Upper lobe of left lung (tissue), 6 donors: ENCODE measurements around the gene SPG11. TPM values are rescaled to one million over a fixed set of nuclear protein-coding genes. Genes with fewer than 3 reads are reported as not detected.
"Not testable (repeated sequence)": the region's sequence is repeated elsewhere in the genome, so short reads cannot be mapped to it uniquely, and the experiment has no call there.

Source experiments
- ATAC-seq, 2 donors: fragments of 200-7000 bp; cut with Tn5 transposase; one replicate each; pipeline ENCODE4 v1.9.1; 2022; ENCODE audit warnings: mild to moderate bottlenecking in 2 of 2, moderate library complexity in 2 of 2; ENCODE audit not compliant: low FRiP score in 2 of 2
- DNase-seq, 2 donors: peaks; one replicate each; pipeline ENCODE4 v3.0.0-alpha.2; 2019 to 2020
- H3K27ac ChIP-seq, 4 donors: fragments of 200-600 bp; sonication (generic); one replicate each; pipeline ENCODE4 v1.5.1; 2016 to 2019
- H3K27me3 ChIP-seq, 4 donors: fragments of 200-600 bp; sonication (generic); one replicate each; pipeline ENCODE4 v1.5.1; 2017 to 2019
- H3K36me3 ChIP-seq, 4 donors: fragments of 200-600 bp; sonication (generic); one replicate each; pipeline ENCODE4 v1.5.1; 2016 to 2019
- H3K4me1 ChIP-seq, 4 donors: fragments of 200-600 bp; sonication (generic); one replicate each; pipeline ENCODE4 v1.5.1; 2018 to 2019
- H3K4me3 ChIP-seq, 4 donors: fragments of 200-600 bp; sonication (generic); one replicate each; pipeline ENCODE4 v1.5.1; 2017 to 2019; ENCODE audit warnings: mild to moderate bottlenecking in 2 of 4, moderate library complexity in 1 of 4
- H3K9me3 ChIP-seq, 4 donors: fragments of 200-600 bp; sonication (generic); one replicate each; pipeline ENCODE4 v1.5.1; 2018 to 2019
- EP300 ChIP-seq, 4 donors: sonication (generic); formaldehyde crosslinking; IDR thresholded peaks; one replicate each; pipeline ENCODE4 v1.5.1; 2017; ENCODE audit warnings: antibody characterized with exemption in 4 of 4, control low read depth in 2 of 4
- POLR2A ChIP-seq, 4 donors: fragments of 450-650 bp; IDR thresholded peaks; one replicate each; pipeline ENCODE4 v1.5.1; 2016 to 2017; ENCODE audit warnings: antibody characterized with exemption in 4 of 4, mild to moderate bottlenecking in 2 of 4
- POLR2AphosphoS5 ChIP-seq, 2 donors: sonication (generic); formaldehyde crosslinking; IDR thresholded peaks; one replicate each; pipeline ENCODE4 v1.5.1; 2017; ENCODE audit warnings: antibody characterized with exemption in 2 of 2
- WGBS, 2 donors: methylation state at CpG; one replicate each; pipeline ENCODE4 v1.1.5; 2017 to 2018; 5-methylcytosine and 5-hydroxymethylcytosine counted together
- total RNA-seq, 6 donors: library from RNA; depleted of rRNA in 4 of 6; stranded (reverse); fragments of >200 nt in 4 of 6; gene quantifications; one replicate each; pipeline versions ENCODE4 v1.1.0 to v1.2.1, GENCODE V29; 2016 to 2021
- TF ChIP-seq, protein P1 (sequence below), 6 experiments: fragments of 450-650 bp in 4 of 6; fragments of 200-600 bp in 2 of 6; sonication (generic) in 2 of 6; IDR thresholded peaks; one replicate each; pipeline ENCODE4 v1.5.1; 2016 to 2019; ENCODE audit warnings: antibody characterized with exemption in 6 of 6
- donor health status: DM: no; HTN: no; CAD: no; lungs with moderate emphysema.
- donor health status: DM: no; HTN: yes; CAD: no; lungs with severe emphysema.

Gene SPG11
- total RNA-seq, 6 donors from 2014 or later: 81.6 to 161 (median 97.4) TPM

DNA sequence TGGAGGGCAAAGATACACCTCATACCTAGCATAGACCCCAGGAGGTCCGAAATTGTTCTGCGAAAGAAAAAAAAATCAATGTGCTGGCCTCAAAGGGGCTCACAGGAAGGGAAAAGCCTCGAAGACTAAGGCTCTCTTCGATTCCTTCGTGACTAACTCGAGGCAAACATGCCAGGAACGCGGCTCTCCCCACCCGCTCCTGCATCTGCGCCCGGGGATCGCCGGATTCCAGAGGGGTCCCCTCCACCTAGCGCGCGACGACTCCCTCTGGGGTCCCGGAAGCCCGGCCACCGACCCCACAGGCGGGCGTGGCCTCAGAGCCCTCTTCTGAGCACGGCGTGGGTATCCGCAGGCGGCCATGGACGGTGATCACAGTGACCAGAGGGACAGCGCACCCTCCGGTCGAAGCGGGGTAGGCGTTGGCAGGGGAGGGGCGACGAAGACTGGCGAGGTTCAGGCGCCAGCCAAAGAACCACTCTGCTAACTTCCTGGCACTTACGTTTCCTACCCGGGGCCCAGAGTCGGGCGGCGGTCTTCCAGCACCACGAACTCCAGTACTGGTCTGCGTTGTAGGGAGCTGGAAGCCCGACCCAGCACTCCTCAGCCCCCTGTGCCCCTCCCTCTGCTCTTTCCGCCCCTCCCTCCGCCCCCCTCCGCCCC, 127.0 kb downstream of the SPG11 start:
- ATAC-seq (peak; percentile 91 to 95), DNase-seq (peak; percentile 89 to 93)
- Histone ChIP-seq H3K4me3 (peak overlapping the region; percentile 52 to 99 (median 82)), H3K9me3 (no peaks in the 10 kb centered on the region), H3K36me3 (peaks cover 0 to 25% (median 0%) of the 10 kb centered on the region in 4 donors), H3K27ac (peak overlapping the region; percentile 95 to 99 (median 97)), H3K27me3 (no peaks in the 10 kb centered on the region), H3K4me1 (peaks cover 25 to 31% (median 27%) of the 10 kb centered on the region in 4 donors)
- TF ChIP-seq POLR2A (IDR thresholded peaks at IDR 0.05): peak in 3 of 4 donors; percentile 60 to 91 (median 84)
- no peak for TF ChIP-seq EP300 (IDR thresholded peaks at IDR 0.05)
- TF ChIP-seq POLR2AphosphoS5 (IDR thresholded peaks at IDR 0.05): peak; percentile 64
- TF ChIP-seq, protein P1, sequence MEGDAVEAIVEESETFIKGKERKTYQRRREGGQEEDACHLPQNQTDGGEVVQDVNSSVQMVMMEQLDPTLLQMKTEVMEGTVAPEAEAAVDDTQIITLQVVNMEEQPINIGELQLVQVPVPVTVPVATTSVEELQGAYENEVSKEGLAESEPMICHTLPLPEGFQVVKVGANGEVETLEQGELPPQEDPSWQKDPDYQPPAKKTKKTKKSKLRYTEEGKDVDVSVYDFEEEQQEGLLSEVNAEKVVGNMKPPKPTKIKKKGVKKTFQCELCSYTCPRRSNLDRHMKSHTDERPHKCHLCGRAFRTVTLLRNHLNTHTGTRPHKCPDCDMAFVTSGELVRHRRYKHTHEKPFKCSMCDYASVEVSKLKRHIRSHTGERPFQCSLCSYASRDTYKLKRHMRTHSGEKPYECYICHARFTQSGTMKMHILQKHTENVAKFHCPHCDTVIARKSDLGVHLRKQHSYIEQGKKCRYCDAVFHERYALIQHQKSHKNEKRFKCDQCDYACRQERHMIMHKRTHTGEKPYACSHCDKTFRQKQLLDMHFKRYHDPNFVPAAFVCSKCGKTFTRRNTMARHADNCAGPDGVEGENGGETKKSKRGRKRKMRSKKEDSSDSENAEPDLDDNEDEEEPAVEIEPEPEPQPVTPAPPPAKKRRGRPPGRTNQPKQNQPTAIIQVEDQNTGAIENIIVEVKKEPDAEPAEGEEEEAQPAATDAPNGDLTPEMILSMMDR (IDR thresholded peaks at IDR 0.05): peak in 5 of 6 experiments; percentile 36 to 72 (median 60)
- WGBS, 2 donors: 0 to 1% methylated on average over 5 to 28 of the region's 47 CpGs

DNA sequence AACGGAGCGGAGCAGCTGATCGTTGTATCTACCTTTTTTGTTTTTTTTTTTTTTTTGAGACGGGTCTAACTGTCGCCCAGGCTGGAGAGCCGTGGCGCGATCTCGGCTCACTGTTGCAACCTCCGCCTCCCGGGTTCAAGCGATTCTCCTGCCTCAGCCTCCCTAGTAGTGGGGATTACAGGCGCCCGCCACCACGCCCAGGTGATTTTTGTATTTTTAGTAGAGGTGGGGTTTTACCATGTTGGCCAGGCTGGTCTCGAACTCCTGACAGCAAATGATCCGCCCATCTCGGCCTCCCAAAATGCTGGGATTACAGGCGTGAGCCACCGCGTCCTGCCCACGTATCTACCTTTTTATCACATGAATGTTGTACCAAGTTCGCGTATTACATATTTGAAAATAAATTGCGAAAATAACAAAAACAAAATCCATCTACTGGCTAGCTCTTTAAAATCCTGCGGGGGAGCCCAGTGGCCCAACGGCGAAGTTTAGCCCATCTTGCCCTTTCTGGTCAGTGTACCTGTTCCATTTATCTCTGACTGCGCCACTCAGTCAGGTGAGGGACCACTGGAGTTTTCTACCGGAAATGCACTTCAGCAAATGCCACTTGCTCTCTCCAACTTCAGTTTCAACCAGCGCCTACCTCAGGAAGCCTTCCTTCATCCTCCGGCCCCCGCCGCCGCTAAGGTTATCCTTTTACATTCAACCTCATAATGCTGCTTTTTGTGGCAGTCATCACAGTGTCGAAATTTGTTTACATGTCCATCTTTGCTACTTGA, 127.8 kb downstream of the SPG11 start:
- ATAC-seq (no peak), DNase-seq (peak in 1 of 2 donors; percentile 43)
- H3K36me3 ChIP-seq: peaks cover 0 to 18% (median 0%) of the 10 kb centered on the region in 4 donors
- TF ChIP-seq EP300 (IDR thresholded peaks at IDR 0.05): no peak
- TF ChIP-seq, protein P1 (IDR thresholded peaks at IDR 0.05): no peak
- TF ChIP-seq POLR2A (IDR thresholded peaks at IDR 0.05): no peak
- TF ChIP-seq POLR2AphosphoS5 (IDR thresholded peaks at IDR 0.05): no peak
- peak overlapping the region; percentile 95 to 99 (median 97) for H3K27ac ChIP-seq
- peaks cover 20 to 25% (median 20%) of the 10 kb centered on the region in 4 donors for H3K4me1 ChIP-seq
- no peaks in the 10 kb centered on the region for H3K27me3 ChIP-seq
- H3K9me3 ChIP-seq: no peaks in the 10 kb centered on the region
- peak overlapping the region; percentile 52 to 99 (median 82) for H3K4me3 ChIP-seq
- 58 to 63% methylated on average over 36 of the region's 36 CpGs for whole genome bisulfite sequencing, 2 donors

DNA sequence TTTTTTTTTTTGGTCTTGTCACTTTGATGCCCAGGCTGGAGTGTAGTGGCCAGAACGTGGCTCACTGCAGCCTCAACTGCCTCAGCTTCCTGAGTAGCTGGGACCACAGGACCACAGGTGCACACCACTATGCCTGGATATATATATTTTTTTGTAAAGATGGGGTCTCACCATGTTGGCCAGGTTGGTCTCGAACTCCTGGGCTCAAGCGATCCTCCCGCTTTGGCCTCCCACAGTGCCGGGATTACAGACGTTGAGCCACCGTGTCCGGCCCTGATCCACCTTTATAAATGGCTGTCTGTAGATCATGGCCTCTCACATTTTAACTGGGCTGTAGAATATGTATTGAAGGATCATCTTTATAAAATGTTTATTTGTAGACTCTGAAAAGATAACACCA, 128.4 kb downstream of the SPG11 start:
- no peak for ATAC-seq
- TF ChIP-seq EP300 (IDR thresholded peaks at IDR 0.05) (no peak), POLR2A (IDR thresholded peaks at IDR 0.05) (no peak), POLR2AphosphoS5 (IDR thresholded peaks at IDR 0.05) (no peak)
- TF ChIP-seq, protein P1 (IDR thresholded peaks at IDR 0.05): no peak
- DNase-seq: no peak

DNA sequence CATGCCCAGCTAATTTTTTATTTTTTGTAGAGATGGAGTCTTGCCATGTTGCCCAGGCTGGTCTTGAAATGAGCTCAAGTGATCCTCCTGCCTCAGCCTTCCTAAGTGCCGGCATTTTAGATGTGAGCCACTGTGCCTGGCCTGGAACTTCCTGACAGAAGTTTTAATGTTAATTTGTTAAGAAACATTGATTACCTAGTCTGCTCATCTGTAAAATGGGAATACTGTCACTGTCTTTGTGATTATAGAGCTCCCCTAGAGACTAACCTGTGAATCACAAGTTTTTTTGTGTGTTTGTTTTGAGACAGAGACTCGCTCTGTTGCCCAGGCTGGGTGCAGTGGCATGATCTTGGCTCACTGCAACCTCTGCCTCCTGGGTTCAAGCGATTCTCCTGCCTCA, 130.8 kb downstream of the SPG11 start:
- Histone ChIP-seq H3K27ac (no peak overlapping the region), H3K4me1 (peaks cover 10 to 13% (median 10%) of the 10 kb centered on the region in 4 donors), H3K36me3 (peaks cover 0 to 2% (median 0%) of the 10 kb centered on the region in 4 donors), H3K4me3 (no peak overlapping the region), H3K27me3 (no peaks in the 10 kb centered on the region), H3K9me3 (no peaks in the 10 kb centered on the region)
- no peak for DNase-seq
- 98 to 100% methylated on average over 3 of the region's 3 CpGs for WGBS, 2 donors
- ATAC-seq: no peak
- no peak for TF ChIP-seq POLR2A (IDR thresholded peaks at IDR 0.05)
- TF ChIP-seq POLR2AphosphoS5 (IDR thresholded peaks at IDR 0.05): no peak
- TF ChIP-seq EP300 (IDR thresholded peaks at IDR 0.05): no peak

More for the DNA sequence above, 128.4 kb downstream of the SPG11 start:
- no peak overlapping the region for H3K27ac ChIP-seq
- no peak overlapping the region for H3K4me3 ChIP-seq
- no peaks in the 10 kb centered on the region for H3K27me3 ChIP-seq
- H3K36me3 ChIP-seq: peaks cover 0 to 12% (median 0%) of the 10 kb centered on the region in 4 donors
- no peaks in the 10 kb centered on the region for H3K9me3 ChIP-seq
- WGBS, 2 donors: 95 to 98% methylated on average over 8 of the region's 8 CpGs
- H3K4me1 ChIP-seq: peaks cover 19 to 25% (median 20%) of the 10 kb centered on the region in 4 donors

DNA sequence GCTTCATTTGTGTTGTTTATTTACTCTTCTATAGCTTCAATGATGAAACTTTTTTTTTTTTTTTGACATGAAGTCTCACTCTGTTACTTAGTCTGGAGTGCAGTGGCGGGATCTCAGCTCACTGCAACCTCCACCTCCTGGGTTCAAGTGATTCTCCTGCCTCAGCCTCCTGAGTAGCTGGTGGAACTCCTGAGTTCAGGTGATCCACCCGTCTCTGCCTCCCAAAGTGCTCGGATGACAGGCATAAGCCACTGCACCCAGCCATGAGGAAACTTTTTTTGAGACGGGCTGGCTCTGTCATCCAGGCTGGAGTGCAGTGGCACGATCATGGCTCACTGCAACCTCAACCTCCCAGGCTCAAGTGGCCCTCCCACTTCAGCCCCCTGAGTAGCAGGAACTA, 131.2 kb downstream of the SPG11 start:
- H3K36me3 ChIP-seq, H3K4me3 ChIP-seq, H3K27me3 ChIP-seq, H3K27ac ChIP-seq, DNase-seq, H3K9me3 ChIP-seq, ATAC-seq: not testable (repeated sequence)
- 92 to 93% methylated on average over 5 of the region's 5 CpGs for WGBS, 2 donors
- peaks cover 10 to 12% (median 10%) of the 10 kb centered on the region in 4 donors for H3K4me1 ChIP-seq
